GM23338 (cell line): ENCODE measurements around the gene PRKD1. TPM values are rescaled to one million over a fixed set of nuclear protein-coding genes. Genes with fewer than 3 reads are reported as not detected.

Source experiments
- ATAC-seq: fragments of 200-7000 bp; cut with Tn5 transposase; 3 replicates; pipeline ENCODE4 v1.9.1; 2020
- DNase-seq: peaks from one replicate; pipeline ENCODE4 v3.0.0-alpha.2; 2015; ENCODE audit warnings: low spot score
- H2AFZ ChIP-seq: fragments of 200-600 bp; sonication (generic); 2 replicates; pipeline ENCODE4 v1.8.0; 2016; ENCODE audit warnings: antibody characterized with exemption, mild to moderate bottlenecking, moderate library complexity
- H3F3A ChIP-seq: fragments of 200-600 bp; sonication (generic); replicated peaks from 2 replicates; pipeline ENCODE4 v1.8.0; 2017; ENCODE audit warnings: antibody characterized with exemption, mixed run types, low read depth
- H3K27ac ChIP-seq: fragments of 200-600 bp; sonication (generic); 2 replicates; pipeline ENCODE4 v1.6.1; 2016; ENCODE audit warnings: low read depth
- H3K27me3 ChIP-seq: fragments of 200-600 bp; sonication (generic); 2 replicates; pipeline ENCODE4 v1.8.0; 2016; ENCODE audit warnings: mild to moderate bottlenecking, mixed run types, moderate library complexity; ENCODE audit not compliant: insufficient read depth
- H3K36me3 ChIP-seq: fragments of 200-600 bp; sonication (generic); 2 replicates; pipeline ENCODE4 v1.8.0; 2016; ENCODE audit warnings: mild to moderate bottlenecking; ENCODE audit not compliant: insufficient read depth
- H3K4me1 ChIP-seq: fragments of 200-600 bp; sonication (generic); 2 replicates; pipeline ENCODE4 v1.8.0; 2016; ENCODE audit warnings: mild to moderate bottlenecking, moderate library complexity; ENCODE audit not compliant: insufficient read depth
- H3K4me2 ChIP-seq: fragments of 200-600 bp; sonication (generic); 2 replicates; pipeline ENCODE4 v1.7.1; 2017; ENCODE audit warnings: mixed run types
- H3K4me3 ChIP-seq: fragments of 200-600 bp; sonication (generic); 2 replicates; pipeline ENCODE4 v1.6.1; 2016; ENCODE audit warnings: mixed run types
- H3K79me2 ChIP-seq: fragments of 200-600 bp; sonication (generic); replicated peaks from 2 replicates; pipeline ENCODE4 v1.8.0; 2017; ENCODE audit warnings: mild to moderate bottlenecking; ENCODE audit not compliant: insufficient read depth
- H3K9me2 ChIP-seq: fragments of 200-600 bp; sonication (generic); 2 replicates; pipeline ENCODE4 v1.8.0; 2017; ENCODE audit not compliant: insufficient read depth
- H4K20me1 ChIP-seq: fragments of 200-600 bp; sonication (generic); replicated peaks from 2 replicates; pipeline ENCODE4 v1.8.0; 2017; ENCODE audit warnings: mild to moderate bottlenecking; ENCODE audit not compliant: insufficient read depth
- H3K27ac Mint-ChIP-seq: 2 replicates; pipeline ENCODE4 v1.8.0; 2020; ENCODE audit warnings: inconsistent platforms, mild to moderate bottlenecking, moderate library complexity, mixed read lengths
- H3K27me3 Mint-ChIP-seq: 3 replicates; pipeline ENCODE4 v1.8.0; 2022; ENCODE audit warnings: low read depth, mild to moderate bottlenecking, moderate library complexity, mixed read lengths, inconsistent platforms; ENCODE audit not compliant: insufficient read depth, poor library complexity
- H3K36me3 Mint-ChIP-seq: 3 replicates; pipeline ENCODE4 v1.8.0; 2021; ENCODE audit warnings: low read depth, mild to moderate bottlenecking, inconsistent platforms, moderate library complexity, mixed read lengths
- H3K4me1 Mint-ChIP-seq: 3 replicates; pipeline ENCODE4 v1.8.0; 2020; ENCODE audit warnings: mild to moderate bottlenecking, inconsistent platforms, mixed read lengths
- H3K4me3 Mint-ChIP-seq: 3 replicates; pipeline ENCODE4 v1.8.0; 2021; ENCODE audit warnings: moderate library complexity, mild to moderate bottlenecking, inconsistent platforms, mixed read lengths
- H3K9me3 Mint-ChIP-seq: 3 replicates; pipeline ENCODE4 v1.8.0; 2020; ENCODE audit warnings: moderate library complexity, mild to moderate bottlenecking, inconsistent platforms, mixed read lengths
- CREB1 ChIP-seq: fragments of 250-450 bp; sonication (Bioruptor Pico); IDR thresholded peaks from 2 replicates; pipeline ENCODE4 v1.5.0; 2020; ENCODE audit warnings: low read depth, mild to moderate bottlenecking, moderate library complexity
- CTCF ChIP-seq, 2 experiments: fragments of 200-600 bp in 1 of 2; sonication (generic) in 1 of 2; conservative IDR thresholded peaks; 2 replicates each; pipeline versions ENCODE4 v1.5.1 to v1.6.1; 2016 to 2017; ENCODE audit warnings: antibody characterized with exemption in 2 of 2, low read depth in 2 of 2, mild to moderate bottlenecking in 2 of 2, moderate library complexity in 1 of 2
- ETS1 ChIP-seq: IDR thresholded peaks from 2 replicates; pipeline ENCODE4 v1.6.1; 2016; ENCODE audit warnings: antibody characterized with exemption
- EZH2 ChIP-seq: fragments of 200-600 bp; sonication (generic); IDR thresholded peaks from one replicate; pipeline ENCODE4 v1.8.0; 2017; ENCODE audit warnings: antibody characterized with exemption, mild to moderate bottlenecking, low read depth; ENCODE audit not compliant: unreplicated experiment
- EZH2phosphoT487 ChIP-seq: fragments of 200-600 bp; sonication (generic); IDR thresholded peaks from one replicate; pipeline ENCODE4 v1.8.1; 2018; ENCODE audit warnings: antibody characterized with exemption; ENCODE audit not compliant: unreplicated experiment
- JUNB ChIP-seq: IDR thresholded peaks from one replicate; pipeline ENCODE4 v1.6.1; 2016; ENCODE audit warnings: antibody characterized with exemption; ENCODE audit not compliant: unreplicated experiment
- NANOG ChIP-seq: IDR thresholded peaks from 2 replicates; pipeline ENCODE4 v1.6.1; 2016; ENCODE audit warnings: antibody characterized with exemption, borderline replicate concordance
- POLR2AphosphoS5 ChIP-seq: IDR thresholded peaks from 2 replicates; pipeline ENCODE4 v1.6.1; 2016; ENCODE audit warnings: antibody characterized with exemption, low read depth
- REST ChIP-seq: IDR thresholded peaks from one replicate; pipeline ENCODE4 v1.6.1; 2018; ENCODE audit warnings: antibody characterized with exemption; ENCODE audit not compliant: unreplicated experiment
- STAT1 ChIP-seq: IDR thresholded peaks from one replicate; pipeline ENCODE4 v1.6.1; 2016; ENCODE audit warnings: antibody characterized with exemption; ENCODE audit not compliant: unreplicated experiment
- ZNF114 ChIP-seq: fragments of 250-450 bp; sonication (Bioruptor Pico); IDR thresholded peaks from 2 replicates; pipeline ENCODE4 v1.5.0; 2020; ENCODE audit warnings: mild to moderate bottlenecking, moderate library complexity
- ZNF331 ChIP-seq: fragments of 250-450 bp; sonication (Bioruptor Pico); IDR thresholded peaks from 2 replicates; pipeline ENCODE4 v1.5.0; 2020; ENCODE audit warnings: low read depth, mild to moderate bottlenecking, moderate library complexity
- ZNF462 ChIP-seq: fragments of 250-450 bp; sonication (Bioruptor Pico); IDR thresholded peaks from 2 replicates; pipeline ENCODE4 v1.5.0; 2020; ENCODE audit warnings: mild to moderate bottlenecking, moderate library complexity
- polyA plus RNA-seq: library from polyadenylated mRNA; unstranded; fragments of >200 nt; fragmentation: Nextera tagmentation; extraction: Ambion mirVana; gene quantifications from 2 replicates; pipeline ENCODE4 v1.2.1, GENCODE V29; 2016
- total RNA-seq: library from RNA; depleted of rRNA; stranded (reverse); fragments of >200 nt; shearing (Covaris generic); gene quantifications from 2 replicates; pipeline ENCODE4 v1.2.3, GENCODE V29; 2014

The PRKD1 gene
- total and polyA plus RNA-seq, 2 experiments from 2014 or later: 3.1 to 9.7 TPM

- Histone ChIP-seq H3F3A (no peaks in the 10 kb centered on the region), H3K36me3 (no peaks in the 10 kb centered on the region), H3K9me2 (no peaks in the 10 kb centered on the region), H3K4me1 (peaks cover 11% of the 10 kb centered on the region; the same call in 1 of the 2 replicates), H3K27me3 (no peaks in the 10 kb centered on the region), H3K27ac (no peak overlapping the region), H3K79me2 (no peaks in the 10 kb centered on the region), H3K4me2 (no peak overlapping the region), H2AFZ (no peak overlapping the region), H3K4me3 (no peak overlapping the region), H4K20me1 (no peaks in the 10 kb centered on the region)
- TF ChIP-seq NANOG (no peak), EZH2 (no peak), ZNF462 (CRISPR knock-in tag) (no peak), ZNF331 (CRISPR knock-in tag) (no peak), ETS1 (no peak), CTCF (conservative IDR thresholded peaks at IDR 0.05; ENCODE audit: low read depth in 2 of 2) (no peak), JUNB (no peak), ZNF114 (no peak), CREB1 (CRISPR knock-in tag) (no peak), POLR2AphosphoS5 (no peak), REST (no peak), EZH2phosphoT487 (no peak), STAT1 (no peak)
- H3K4me3 Mint-ChIP-seq: no peak overlapping the region
- ATAC-seq (no peak), DNase-seq (peak; percentile 44)
- peaks cover 26% of the 10 kb centered on the region; the same call in 2 of the 3 replicates for H3K4me1 Mint-ChIP-seq
- H3K27ac Mint-ChIP-seq: no peak overlapping the region
- H3K9me3 Mint-ChIP-seq: peaks cover 43% of the 10 kb centered on the region
- H3K27me3 Mint-ChIP-seq: peaks cover 2% of the 10 kb centered on the region
- peaks cover 39% of the 10 kb centered on the region for H3K36me3 Mint-ChIP-seq
Observed at GRCh38 chr14:29648045-29648444, 279.6 kb downstream of the PRKD1 start.
